CD4-positive, alpha-beta T cell treated with Interleukin-12 subunit alpha and Interleukin-12 subunit beta, for 1 hour (primary cell): ENCODE data around the gene ZNF556.
"Not testable (repeated sequence)": the region's sequence is repeated elsewhere in the genome, so short reads cannot be mapped to it uniquely, and the experiment has no call there.

Source experiments
- DNase-seq: peaks from one replicate; pipeline ENCODE4 v3.0.0-alpha.2; 2020

ZNF556 gene

GRCh38 chr19:2854849-2855248 is 12.3 kb upstream of the ZNF556 start:
- DNase-seq: no peak

GRCh38 chr19:2856457-2857050 is 10.6 kb upstream of the ZNF556 start:
- DNase-seq: peak; percentile 52

- DNase-seq: no peak
Observed at GRCh38 chr19:2858864-2859263, 8.3 kb upstream of the ZNF556 start.

DNA sequence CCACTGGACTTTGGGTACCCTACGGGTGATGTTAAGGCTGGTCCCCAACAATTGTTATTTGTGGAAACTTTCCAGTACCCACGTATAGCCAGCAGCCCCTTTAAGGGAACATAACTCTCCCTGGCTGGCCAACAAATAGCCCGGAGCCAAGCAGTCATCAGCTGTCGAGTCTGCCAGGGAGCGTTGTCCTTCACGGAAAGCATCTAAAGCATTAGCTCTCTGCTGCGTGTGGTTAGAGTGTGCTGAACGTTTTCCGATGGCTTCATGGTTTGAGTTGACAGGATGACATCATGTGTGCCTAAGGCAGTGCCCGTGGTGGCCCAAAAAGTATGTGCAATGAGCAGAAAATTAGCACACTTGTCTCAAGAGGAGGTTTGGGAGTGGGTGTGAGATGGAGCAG is 3.3 kb upstream of the ZNF556 start:
- no peak for DNase-seq

DNA sequence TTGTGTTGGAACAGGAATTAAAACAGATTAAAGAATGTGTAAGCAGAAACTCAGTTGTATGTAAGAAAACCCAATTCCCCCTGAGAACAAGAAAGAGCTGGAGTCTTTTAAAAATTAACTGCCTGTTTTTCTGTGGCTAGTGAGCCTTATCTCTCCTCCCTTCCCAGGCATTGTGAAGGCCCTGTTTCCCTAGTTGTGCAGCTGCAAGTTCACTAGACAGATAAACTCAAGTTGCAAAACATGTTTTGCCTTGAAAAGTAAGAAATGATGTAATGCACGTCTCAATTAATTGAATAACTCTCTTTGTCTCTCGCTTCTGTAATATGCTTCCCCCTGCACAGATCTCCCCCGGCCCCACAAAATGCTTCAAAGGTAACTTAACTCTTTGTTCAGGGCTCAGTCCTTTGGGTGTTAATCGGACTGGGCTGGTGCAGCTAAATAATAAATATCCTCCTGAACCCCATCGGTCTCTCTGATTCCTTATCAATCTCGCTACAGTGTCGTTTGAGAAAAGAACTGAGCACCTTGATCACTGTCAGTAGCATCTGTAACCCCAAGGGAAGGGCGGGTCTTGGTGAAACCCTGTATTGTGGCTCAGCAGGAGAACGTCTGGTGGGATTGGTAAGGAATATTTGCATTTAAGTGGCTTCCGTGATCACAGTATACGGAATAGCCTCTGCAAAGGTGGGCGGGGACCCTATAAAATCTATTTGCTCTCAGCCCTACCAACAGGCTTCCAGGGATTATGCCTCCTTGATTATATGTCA is 1.6 kb upstream of the ZNF556 start:
- no peak for DNase-seq

DNA sequence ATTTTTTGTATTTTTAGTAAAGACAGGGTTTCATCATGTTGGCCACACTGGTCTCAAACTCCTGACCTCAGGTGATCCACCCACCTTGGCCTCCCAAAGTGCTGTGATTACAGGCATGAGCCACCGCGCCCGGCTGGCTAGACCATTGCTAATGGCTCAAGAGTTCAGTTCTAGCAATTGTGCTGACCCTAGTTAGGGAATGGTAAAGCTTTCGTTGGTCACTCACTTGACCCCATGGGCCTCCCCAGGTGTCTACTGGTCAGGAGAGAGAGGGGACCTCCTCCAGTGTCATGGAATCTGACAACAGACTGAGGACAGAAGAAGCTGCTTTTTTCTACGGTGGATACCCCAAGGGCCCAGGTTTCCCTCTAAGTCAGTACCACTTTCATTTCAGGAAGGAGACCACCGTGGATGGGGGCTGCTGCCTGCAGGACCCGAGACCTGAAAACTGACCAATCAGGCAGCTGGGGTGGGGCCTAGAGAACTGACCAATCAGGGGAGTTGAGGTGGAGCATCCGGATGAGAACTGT is 575 bp upstream of the ZNF556 start:
- DNase-seq: no peak

DNA sequence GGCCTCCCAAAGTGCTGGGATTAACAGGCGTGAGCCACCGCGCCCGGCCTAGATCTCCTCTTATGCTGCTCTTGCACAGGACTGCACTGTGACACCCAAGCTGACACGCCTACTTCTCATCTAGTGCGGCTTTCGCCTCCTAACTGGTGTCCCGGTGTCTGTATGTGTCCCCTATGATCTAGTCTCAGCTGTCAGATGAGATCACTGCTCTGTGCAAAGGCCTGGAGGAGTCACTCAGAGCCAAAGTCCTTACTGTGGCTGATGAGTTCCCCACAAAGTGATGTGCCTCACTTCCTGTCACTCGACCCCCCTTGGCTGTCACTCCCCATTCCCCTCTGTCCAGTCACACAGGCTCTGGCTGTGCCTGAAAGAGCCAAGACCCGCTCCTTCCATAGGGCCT is 2.5 kb downstream of the ZNF556 start:
- DNase-seq: no peak

GRCh38 chr19:2872175-2872574 is 5.0 kb downstream of the ZNF556 start:
- DNase-seq: peak; percentile 25

DNA sequence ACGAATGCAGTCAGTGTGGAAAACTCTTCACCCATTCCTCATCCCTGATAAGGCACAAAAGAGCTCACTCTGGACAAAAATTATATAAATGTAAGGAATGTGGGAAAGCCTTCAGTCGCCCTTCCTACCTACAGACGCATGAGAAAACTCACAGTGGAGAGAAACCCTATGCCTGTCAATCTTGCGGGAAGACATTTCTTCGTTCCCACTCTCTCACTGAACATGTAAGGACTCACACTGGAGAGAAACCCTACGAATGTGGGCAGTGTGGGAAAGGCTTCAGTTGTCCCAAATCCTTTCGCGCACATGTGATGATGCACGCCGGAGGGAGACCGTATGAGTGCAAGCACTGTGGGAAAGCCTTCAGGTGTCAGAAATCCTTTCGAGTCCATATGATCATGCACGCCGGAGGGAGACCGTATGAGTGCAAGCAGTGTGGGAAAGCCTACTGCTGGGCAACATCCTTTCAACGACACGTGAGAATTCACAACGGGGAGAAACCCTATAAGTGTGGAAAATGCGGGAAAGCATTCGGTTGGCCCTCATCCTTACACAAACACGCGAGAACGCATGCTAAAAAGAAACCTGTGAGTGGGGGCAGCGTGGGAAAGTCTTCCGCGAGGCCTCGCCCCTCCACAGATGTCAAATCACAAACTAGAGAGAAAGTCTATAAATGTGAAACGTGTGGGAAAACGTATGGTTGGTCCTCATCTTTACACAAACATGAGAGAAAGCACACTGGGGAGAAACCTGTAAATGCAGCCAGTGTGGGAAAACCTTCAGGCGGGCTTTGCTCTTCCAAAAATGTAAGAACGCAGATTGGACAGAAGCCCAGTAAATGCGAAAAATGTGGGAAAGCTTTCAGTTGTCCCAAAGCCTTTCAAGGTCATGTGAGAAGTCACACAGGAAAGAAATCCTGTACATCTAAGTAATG is 10.5 kb downstream of the ZNF556 start:
- DNase-seq: no peak

GRCh38 chr19:2883686-2884439 is 16.7 kb downstream of the ZNF556 start:
- DNase-seq: no peak

DNA sequence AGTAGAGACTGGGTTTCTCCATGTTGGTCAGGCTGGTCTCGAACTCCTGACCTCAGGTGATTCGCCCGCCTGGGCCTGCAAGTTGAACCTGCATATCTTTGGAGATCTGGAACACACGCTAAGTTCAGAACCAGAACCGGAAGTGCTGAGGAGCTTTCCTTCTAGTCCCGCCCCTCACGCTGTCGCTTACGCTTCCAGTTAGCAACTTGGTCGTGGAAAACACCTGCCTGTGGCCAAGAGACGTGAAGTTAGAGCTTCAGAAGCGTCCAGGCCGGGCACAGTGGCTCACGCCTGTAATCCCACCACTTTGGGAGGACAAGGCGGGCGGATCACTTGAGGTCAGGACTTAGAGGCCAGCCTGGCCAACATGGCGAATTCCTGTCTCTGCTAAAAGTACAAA is 18.6 kb downstream of the ZNF556 start:
- no peak for DNase-seq

DNA sequence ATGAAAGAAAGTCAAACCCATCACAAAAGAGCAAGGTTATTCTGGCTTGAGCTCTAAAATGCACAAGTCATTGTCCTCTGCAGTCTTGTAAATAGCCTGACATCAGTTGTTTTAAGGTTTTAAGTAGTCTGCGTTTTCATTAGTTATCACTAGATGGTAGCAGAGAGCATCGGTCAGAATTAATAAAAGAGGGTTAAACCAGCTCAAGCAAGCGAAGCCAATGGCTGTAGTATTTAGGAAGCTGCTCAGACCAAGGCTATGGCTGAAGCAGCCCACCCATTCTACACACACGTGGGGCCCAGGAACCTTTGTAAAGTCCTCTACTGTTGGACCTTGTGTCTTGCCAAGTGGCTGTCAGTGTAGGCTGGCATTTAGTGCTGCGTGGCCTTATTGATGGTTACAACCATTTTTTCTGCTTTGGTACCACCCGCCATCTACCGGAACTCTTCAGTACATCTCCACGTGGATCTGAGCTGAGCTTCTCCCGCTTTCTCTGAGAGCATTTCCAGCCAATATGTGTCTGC is 20.3 kb downstream of the ZNF556 start:
- peak; percentile 56 for DNase-seq

- peak; percentile 64 for DNase-seq
Observed at GRCh38 chr19:2888731-2889224, 21.6 kb downstream of the ZNF556 start.

DNA sequence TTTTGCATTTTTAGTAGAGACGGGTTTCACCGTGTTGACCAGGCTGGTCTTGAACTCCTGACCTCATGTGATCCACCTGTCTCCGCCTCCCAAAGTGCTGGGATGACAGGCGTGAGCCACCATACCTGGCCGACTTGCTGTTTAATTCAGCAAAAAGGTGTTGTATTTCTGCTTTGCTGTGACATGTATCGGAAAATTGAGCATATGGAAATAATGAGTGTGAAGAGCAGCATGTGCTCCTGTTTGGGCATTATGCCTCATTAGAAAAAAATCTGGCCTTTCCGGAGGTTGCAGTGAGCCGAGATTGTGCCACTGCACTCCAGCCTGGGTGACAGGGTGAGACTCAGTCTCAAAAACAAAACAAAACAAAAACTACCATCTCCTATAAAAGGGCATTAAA is 23.4 kb downstream of the ZNF556 start:
- DNase-seq: not testable (repeated sequence)

GRCh38 chr19:2896694-2897093 is 29.6 kb downstream of the ZNF556 start:
- DNase-seq: no peak

- DNase-seq: peak; percentile 98
Observed at GRCh38 chr19:2900296-2901252, 33.4 kb downstream of the ZNF556 start, which contains the start of gene ZNF57. Gene ZNF57, plus strand, starts transcription at chr19:2900928. Its CDS starts 118 bp downstream, at chr19:2901046.

GRCh38 chr19:2902590-2903218 is 35.6 kb downstream of the ZNF556 start:
- DNase-seq: no peak

GRCh38 chr19:2903326-2903725 is 36.2 kb downstream of the ZNF556 start:
- not testable (repeated sequence) for DNase-seq

DNA sequence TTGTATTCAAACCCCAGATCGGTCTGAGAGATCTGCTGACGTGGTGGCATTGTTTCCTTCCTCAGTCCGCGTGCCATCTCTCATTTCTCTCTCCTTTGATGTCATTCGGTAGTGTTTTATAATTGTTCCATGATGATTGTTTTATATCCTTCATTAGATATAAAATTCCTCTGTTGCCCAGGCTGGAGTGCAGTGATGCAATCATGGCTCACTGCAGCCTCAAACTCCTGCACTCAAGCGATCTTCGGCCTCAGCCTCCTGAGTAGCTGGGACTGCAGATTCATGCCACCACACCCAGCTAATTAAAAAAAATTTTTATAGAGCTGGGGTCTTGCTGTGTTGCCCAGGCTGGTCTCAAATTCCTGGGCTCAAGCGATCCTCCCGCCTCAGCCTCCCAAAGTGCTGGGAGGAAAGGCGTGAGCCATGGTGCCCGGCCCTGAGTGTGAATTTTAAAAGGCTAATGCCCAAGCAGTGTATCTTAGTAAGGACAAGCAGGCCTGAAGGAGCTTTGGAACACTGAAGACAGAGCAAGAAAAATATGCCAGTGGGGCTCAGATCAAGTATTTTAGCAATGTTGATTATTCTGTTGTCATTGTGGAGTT is 38.9 kb downstream of the ZNF556 start:
- DNase-seq: no peak
